Activated T-cell treated with anti-CD3 and anti-CD28 coated beads for 24 hours (primary cell): ENCODE measurements around the gene FGF11.

ENCODE experiments used
- DNase-seq: peaks from one replicate; pipeline ENCODE4 v3.0.0-alpha.2; 2020; ENCODE audit warnings: low read depth

The FGF11 gene

DNA sequence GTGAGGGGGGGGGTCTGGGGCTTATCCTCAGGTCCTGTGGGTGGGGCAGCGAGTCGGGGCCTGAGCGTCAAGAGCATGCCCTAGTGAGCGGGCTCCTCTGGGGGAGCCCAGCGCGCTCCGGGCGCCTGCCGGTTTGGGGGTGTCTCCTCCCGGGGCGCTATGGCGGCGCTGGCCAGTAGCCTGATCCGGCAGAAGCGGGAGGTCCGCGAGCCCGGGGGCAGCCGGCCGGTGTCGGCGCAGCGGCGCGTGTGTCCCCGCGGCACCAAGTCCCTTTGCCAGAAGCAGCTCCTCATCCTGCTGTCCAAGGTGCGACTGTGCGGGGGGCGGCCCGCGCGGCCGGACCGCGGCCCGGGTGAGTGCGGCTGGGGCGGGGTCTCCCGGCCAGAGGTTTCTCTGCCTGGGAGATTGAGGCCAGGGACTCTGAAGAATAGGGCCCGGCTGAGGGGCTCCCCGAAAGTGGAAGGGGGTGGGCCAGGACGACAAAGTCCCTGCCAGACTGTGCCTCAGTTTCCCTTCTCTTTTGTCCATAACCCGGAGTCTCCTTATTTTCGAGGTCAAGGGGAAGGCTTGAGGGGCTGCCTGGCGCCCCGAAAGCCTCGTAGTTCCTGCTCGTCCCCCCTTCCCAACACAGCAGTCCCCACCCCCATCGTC lies at the start of gene FGF11:
TSS of gene FGF11 (plus strand) at position 51 of the 651 bp plus-strand sequence. CDS start at position 160, 109 bp downstream.
- DNase-seq = no peak

DNA sequence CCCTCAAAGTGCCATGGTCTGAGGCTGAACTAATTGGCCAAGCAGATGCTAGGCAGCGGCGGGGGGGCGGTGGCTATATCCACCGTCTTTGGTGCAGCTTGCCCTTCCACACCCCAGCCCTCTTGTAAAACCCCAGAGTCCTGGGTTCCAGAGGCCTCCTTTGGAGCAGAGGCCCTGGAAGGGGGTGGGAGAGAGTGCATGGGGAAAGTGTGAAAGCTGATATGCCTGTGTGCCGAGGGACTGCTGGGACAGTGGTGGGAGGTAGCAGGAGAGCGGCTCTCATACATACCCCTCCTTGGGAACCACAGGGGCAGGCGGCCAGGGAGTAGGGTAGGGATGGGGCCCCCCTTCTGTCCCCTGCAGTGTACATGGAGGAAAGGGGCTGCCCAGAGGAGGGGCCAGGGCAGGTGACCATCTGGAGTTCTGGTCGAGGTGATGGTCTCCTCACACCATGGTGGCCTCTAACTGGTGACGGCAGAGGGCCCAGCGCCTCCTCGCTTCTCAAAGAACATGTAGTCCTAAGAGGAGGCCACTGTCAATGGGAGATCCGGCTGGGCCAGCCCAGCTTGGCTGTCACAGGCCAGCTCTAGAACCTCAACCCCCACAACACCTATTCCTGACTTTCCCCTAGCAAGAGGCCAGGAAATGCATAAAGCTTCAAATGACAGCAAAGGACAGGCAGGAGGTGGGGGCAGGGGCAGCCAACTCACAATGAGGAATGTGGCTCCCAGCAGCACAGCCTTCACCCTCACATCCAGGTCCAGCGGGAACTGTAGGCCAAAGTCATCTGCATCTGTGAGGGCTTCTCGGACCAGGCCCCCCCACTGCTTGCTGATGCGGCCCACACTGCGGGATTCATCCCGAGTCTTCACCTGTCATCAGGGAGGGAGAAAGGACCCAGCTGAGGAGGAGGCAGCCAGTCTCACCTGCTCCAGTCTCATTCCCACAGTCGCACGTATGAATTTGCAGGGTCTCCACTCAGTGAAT lies 49.1 kb upstream of the FGF11 start:
- DNase-seq = no peak

DNA sequence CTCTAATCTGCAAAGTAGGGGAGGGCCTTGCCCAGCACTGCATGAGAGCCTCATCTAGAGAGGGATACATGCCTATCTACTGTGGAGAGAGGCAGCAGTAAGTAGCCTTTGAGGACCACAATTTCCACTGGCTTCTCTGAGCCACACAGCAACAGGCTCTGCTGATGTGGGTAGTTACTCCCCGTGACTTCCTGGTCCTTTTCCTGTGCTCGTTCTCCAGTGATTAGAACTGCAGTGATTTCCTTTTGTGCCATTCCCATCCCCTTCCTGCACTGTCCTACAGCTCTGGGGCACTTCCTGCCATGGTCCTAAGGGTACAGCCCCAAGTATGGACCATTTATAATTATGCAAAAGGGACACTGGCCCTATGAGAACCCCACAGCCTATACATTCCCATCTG lies 48.0 kb upstream of the FGF11 start:
- no peak for DNase-seq

DNA sequence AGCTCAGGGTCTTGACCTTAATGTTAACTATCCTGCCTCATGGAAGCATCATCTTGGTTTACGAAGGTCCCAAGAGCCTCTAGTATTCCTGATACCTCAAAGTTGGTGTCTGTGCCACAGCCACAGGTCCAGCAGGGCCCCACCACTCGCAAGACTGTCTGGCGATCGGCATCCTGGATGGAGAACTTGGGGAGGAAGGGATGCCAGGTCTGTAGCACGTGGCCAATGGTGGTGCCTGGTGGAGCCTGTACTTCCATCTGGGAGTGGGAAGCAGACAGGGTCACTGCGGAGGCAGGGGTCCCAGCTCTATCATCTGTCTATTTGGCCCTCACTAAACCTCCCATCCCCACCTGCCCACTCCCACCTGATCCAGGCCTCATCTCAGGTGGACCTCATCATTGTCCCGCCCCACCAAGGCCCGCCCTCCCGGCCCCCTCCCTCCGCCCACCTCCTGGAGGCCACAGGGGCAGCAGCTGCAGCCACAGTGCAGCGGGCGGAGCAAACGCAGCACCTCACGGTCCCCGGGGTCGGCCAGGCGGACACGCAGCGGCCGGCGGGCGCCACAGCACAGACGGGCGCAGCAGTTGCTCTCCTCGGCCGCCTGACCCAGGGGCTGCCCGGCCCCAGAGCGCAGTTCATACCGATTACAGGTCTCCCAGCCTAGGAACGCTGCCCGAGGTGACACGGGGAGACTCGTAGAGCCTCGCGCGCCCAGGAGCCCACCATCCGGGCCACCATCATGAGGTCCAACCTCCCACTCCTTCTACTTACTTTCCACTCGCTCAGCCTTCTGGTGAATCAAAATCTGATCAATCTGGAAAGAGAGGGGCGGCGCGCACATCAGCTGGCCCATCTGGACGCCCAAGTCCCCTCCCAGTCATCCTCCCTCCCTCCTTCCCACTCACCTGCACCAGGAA lies 46.4 kb upstream of the FGF11 start:
- DNase-seq = no peak

DNA sequence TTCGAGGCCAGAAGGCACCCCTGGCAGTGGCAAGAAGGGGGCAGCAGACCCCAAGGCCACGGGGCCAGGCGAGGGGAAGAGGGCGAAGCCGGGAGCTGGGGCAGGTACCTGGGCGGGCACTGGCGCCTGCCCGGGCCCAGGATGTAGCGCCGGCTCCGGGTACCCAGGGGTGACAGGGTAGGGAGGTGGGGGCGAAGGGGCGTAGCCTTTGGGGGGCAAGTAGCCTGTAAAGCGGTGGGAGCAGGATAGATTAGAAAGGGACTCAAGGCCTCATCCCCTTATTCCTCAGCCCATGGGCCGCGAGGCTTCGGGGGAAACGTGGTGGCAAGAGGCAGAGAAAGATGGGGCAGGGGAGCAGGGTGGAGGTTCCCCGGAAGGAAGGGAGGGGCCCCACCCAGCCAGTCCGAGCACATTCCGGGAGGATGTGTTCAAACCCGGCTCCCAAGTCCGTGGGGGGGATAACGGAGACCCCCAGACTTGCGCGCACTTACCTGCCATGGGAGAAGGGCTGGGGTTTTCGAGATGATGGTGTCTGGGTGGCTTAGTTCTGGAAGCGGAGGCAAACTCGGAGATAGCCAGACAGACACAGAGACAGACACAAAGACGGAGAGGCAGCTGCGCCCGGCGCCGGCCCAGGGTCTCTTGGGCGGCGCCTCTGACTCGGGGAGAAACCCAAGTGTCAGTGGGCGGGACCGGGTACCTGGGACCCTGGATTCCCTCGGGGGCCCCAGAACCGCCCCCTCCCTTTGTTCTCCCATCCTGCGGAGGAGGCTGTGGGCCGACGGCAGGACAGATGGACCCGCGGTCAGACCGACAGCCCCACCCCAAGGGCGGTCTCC lies 45.5 kb upstream of the FGF11 start:
- peak; percentile 26 for DNase-seq

DNA sequence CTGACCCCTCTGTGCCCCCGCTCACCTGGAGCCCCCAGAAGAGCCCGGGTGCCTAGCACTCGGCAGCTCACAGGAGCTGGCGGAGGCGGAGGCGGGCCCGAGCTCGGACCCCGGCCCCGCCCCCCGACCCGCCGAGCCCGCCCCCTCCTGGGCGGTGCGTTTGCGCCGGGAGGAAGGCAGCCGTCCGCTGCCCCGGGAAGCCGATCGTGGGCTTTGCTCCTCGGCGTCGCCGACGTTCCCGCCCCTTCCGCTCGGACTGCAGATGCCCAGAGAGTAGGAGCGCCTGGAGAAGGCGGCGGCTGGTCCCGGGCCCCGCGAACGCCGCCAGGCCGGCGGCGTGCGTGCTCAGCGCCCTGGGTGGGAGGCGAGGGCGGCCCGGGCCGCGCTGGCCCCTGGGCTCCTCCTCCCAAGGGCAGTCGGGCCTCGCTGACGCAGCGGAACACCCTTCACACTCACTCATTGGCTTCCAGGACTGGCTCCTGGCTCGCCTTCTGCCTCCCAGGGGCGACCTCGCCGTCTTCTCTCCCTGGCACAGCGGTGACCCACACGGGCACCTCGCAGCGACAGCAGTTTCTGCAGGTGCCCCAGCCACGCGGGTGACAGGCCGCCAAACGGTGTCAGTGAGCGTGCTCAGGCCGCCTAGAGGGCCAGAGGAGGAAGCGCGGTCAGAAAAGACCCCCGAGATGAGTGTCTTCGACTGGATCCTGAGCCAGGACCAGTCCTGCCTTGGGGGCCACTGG lies 44.7 kb upstream of the FGF11 start, which contains the start of gene PLSCR3:
TSS of gene PLSCR3 (minus strand) at position 74 of the 740 bp plus-strand sequence. CDS start 415 bp downstream, outside the sequence.
- DNase-seq = peak; percentile 81

DNA sequence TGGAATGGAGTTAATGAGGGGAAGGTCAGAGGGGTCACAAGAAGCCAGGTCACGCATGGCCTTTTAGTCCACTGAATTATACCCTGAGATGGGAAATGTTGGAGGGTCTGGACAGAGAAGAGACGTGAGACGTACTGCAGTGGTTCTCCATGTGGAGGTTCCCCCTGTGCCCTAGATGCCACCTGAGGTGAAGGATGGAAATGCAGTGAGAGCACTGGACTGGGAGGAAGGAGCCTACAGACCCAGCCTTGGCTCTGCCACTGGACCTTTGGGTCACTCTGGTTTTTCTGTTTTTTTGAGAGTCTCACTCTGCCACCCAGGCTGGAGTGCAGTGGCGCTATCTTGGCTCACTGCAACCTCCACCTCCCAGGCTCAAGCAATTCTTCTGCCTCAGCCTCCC lies 43.2 kb upstream of the FGF11 start:
- DNase-seq = no peak

DNA sequence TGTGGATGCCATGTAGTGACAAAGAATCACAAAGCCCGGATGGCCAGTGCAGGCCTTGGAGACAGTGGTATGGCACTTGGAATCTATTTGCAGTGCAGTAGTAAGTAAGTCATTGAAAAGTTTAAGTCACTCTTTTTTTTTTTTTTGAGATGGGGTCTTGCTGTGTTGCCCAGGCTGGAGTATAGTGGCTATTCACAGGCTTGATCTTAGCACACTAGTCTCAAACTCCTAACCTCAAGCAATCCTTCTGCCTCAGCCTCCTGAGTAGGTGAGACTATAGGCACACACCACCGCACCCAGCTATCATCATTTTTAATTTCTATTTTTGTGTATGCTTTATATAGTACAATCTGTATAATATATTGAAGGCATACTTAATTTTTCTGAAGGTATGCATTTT lies 40.7 kb upstream of the FGF11 start:
- no peak for DNase-seq

DNA sequence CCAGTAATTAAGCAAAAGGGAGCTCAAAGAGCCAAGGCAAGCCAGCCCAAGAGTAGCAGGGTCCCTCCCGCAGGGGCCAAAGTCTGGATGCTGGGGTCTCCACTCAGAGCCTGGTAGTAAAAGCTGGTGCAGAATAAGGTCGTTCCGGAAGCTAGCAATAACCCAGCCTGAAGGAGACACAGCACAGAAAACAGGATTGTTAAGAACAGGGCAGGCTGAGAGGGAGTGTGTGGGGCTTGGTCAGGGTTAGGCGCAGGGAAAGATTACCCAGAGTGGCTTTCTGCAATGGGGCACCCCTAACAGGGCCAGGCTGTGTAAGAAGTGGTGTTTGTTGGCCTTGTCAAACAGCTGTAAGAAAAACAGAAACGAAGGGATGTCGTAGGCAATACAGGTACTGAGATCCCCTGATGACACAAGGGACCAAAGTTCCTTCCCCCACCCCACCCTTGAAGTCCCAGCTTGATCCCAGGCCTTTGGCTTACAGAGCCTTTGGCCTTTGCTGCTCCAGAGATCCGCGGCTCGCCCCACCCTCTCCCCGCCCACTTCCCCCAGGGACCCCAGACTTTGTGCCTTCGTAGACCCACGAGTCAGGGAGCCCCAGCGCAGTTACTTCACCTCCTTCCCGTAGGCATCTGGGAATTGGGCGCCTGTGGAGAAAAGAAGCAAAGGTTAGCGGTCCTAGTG lies 36.1 kb upstream of the FGF11 start:
- DNase-seq = no peak

DNA sequence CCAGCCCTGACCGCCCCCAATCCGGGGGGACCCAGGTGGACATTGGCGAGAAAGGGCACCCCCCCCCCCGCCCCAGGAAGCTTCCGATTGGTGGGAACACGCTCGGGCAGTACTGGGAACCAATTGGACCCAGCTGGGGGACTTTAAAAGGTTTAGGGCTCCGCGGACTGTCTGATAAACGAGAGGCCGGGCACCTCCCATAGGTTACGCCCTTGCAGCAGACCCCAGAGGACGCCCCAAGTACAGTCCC lies 35.7 kb upstream of the FGF11 start:
- DNase-seq = no peak

DNA sequence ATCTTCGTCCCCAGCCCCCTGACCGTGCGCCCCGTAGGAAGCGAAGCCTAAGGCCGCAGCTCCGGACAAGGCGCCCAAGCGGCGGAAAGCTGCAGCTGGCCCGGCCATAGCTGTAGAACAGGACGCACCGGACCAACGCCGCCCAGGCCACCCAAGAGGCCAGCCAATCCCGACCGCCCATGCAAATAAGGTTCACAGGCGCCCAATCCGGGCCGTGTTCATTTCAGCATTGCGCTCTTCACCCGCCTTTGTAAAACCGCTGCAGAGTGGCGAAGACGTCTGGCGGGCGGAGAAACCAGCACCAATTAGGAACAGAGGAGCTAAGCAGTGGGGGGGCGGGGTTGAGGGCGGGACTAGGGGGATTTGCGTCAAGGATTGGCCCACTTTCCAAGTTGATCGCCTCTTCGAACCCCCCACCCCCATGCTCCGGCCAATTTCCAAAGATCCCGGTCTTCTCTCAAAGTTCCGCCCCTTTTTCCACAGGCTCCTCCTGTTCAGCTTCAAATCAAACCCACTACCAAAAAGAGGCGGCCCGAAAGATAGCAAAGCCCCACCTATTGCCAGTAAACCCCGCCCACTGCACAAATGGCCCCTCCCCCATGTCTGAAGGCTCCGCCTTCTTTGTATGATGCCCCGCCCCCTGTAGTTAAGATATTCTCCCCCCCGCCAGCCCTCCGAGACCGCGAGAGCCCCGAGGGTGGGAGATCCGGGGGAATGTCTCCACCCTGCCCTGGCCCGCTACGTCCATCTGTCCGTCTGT lies 35.2 kb upstream of the FGF11 start, which contains the start of gene TMEM256:
TSS of gene TMEM256 (minus strand) at position 121 of the 760 bp plus-strand sequence. CDS start at position 108, 13 bp downstream.
- peak; percentile 95 for DNase-seq

DNA sequence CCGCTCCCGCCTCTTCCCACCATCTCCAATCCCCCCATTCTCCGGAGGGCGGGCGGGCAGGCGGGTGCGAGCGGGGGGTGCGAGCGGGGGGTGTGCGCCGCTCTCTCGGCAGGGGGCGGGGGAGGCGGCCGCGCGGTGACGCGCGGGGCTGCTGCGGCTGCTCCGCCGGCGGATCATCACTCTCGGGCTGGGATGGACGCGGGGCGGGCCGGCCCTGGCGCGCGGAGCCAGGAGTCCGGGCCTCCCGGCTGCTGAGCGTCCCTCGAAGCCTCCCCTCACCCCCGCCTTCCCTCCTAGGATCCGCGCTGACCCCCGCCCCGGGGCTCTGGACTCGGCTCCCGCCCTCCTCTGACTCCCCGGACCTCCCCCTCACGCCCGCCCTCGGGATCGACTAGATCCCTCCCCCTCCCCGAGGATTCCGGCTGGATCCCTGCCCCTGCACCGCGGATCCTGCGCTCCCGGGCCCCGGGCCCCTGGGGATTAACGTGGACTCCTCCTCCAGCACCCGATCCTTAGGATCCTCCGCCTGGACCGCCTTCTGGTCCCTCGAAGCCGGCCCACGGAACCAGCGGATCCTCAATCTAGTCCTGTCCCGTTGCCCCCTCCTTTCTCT lies 34.5 kb upstream of the FGF11 start:
- no peak for DNase-seq

DNA sequence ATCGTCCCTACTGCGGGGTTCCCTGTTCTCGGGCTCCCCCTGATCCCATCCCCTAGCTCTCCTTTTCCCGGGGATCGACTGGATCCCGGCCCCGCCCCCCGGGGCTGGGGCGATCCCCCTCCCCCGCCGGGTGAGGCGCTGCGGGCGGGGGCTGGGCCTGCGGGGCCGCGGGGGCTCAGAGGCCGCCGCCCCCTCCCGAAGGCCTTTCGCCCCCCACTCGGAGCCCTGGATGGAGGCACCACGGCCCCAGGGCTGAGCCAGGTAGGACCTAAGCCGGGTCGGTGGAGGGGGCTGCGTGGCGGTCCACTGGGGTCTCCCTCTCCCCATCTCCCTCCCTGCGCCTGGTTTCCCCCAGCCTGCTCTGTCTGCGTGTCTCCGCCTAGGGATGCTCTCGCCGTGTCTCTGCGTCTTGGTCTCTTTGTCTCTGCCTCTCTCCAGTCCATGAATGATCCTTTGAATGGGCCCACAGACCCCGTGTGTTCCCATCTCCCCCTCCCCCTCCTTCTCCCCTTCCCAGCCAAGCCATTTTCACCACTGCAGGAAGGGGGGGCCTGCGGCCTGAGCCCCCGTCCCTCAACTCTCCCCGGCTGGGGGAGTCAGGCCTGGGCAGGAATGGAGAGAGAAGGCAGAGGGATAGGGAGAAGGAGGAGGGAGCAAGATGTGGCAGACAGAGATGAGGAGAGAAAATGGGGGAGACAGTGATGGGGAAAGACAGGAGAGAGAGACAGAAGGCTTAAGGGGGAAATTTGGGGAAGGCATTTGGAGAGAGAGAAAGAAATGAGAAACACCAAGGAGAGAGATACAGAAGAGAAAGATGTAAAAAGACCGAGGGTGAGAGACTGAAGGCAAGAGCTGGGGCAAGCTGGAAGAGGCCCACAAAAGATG lies 33.7 kb upstream of the FGF11 start:
- no peak for DNase-seq

DNA sequence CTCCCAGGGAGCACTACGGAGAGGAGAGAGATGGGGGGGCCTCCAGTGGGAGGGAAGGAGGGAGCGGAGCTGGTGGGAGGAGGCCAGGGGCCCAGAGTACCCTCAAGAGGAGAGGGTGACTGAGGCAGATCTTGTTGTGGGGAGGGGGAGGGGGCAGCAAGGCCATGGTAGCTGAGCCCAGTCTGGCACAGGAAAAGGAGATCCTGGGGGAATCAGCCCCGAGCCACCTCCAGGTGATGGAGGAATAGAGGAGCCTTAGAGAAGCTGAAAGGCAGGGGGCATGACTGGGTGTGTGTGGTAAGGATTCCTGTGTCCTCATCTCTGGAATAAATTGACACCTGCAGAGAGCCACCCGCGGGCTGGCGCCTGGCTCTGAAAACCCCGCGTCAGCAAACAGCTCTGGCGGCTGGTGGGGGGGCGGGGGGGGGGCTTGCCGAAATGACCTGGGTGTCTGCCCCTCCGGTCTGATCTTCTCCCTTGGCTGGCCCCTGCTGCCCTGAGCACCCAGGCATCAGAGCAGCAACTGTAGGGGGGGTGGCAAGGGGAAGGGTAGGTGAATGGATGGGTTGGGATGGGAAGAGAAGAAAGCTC lies 33.0 kb upstream of the FGF11 start:
- no peak for DNase-seq

DNA sequence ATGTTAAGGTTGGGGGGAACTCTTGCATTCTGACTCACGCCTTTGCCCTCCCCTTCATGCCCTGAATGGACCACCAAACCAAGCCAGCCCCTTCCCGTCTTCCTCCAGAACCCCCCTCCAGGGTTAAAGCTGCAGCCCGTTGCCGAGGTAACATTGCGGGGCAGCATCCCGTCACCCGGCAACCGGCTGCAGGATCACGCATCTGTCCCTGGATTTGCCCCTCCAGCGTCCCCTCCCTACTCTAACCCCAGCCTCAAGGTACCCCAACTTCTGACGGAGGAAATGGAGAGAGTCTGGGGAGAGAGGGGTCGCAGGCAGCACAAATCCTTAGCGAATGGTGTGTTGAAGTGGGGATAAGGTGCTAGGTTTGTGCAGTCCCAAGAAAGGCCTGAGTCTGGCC lies 32.2 kb upstream of the FGF11 start:
- DNase-seq = no peak

DNA sequence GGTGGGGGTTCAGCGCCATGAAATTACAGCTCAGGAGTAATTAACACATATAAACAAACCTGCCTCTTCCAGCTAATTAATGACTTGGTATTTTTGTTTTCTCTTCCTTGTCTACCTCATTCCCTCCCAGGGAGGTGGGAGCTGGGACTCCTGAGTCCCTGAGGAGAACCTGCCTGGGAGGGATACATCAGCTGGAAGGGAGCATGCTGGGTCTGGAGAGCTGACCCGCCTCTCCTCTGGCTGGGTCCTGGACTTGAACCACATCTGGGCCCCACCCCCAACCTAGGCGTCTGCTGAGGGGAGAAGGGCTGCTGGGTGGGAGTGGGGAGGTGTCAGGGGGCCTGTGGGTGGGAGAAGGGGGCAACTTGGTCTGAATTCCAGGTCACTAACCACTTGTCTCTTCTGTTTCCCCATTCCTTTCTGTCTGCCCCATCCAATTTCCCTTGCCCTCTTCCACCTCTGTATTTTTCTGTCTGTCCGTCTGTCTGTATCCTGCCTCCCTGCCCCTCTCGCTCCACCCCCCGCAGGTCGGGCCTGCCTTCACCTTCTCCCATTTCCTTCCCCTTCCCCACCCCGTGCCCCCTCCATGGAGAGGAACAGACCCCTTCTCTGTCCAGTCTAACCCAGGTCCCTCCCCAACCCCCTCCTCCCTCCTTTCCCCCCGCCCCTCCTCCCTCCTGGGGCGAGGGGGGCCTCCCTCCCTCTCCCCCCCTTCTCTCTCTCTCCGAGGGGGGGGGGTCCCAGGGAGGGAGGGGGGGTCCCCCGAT lies 31.6 kb upstream of the FGF11 start, which contains the start of gene NLGN2:
TSS of gene NLGN2 (plus strand) at position 361 of the 767 bp plus-strand sequence. CDS start 411 bp downstream, outside the sequence.
- DNase-seq = no peak
